ENCODE measurements around the gene LCK.

- no peak for TF ChIP-seq EP300 (IDR thresholded peaks at IDR 0.05; ENCODE audit: borderline replicate concordance in 1 of 2, low read depth in 1 of 2, low read length in 1 of 2)
- no peak for TF ChIP-seq CHD2 (IDR thresholded peaks at IDR 0.05; ENCODE audit: low read length, partially characterized antibody)
- TF ChIP-seq, protein P1, sequence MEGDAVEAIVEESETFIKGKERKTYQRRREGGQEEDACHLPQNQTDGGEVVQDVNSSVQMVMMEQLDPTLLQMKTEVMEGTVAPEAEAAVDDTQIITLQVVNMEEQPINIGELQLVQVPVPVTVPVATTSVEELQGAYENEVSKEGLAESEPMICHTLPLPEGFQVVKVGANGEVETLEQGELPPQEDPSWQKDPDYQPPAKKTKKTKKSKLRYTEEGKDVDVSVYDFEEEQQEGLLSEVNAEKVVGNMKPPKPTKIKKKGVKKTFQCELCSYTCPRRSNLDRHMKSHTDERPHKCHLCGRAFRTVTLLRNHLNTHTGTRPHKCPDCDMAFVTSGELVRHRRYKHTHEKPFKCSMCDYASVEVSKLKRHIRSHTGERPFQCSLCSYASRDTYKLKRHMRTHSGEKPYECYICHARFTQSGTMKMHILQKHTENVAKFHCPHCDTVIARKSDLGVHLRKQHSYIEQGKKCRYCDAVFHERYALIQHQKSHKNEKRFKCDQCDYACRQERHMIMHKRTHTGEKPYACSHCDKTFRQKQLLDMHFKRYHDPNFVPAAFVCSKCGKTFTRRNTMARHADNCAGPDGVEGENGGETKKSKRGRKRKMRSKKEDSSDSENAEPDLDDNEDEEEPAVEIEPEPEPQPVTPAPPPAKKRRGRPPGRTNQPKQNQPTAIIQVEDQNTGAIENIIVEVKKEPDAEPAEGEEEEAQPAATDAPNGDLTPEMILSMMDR (IDR thresholded peaks at IDR 0.05), result no peak
- TF ChIP-seq REST (IDR thresholded peaks at IDR 0.05; ENCODE audit: low read depth, low read length), result no peak
- no peak for TF ChIP-seq SMC3 (IDR thresholded peaks at IDR 0.05; ENCODE audit: low read depth, low read length)
- TF ChIP-seq NFIC (IDR thresholded peaks at IDR 0.05; ENCODE audit: borderline replicate concordance), result no peak
- TF ChIP-seq RFX5 (IDR thresholded peaks at IDR 0.05; ENCODE audit: low read length), result no peak
- TF ChIP-seq YY1 (IDR thresholded peaks at IDR 0.05; ENCODE audit: low read depth), result no peak
- no peak for TF ChIP-seq SIN3A (IDR thresholded peaks at IDR 0.05; ENCODE audit: borderline replicate concordance, low read depth, low read length)
- no peak for TF ChIP-seq GABPA (IDR thresholded peaks at IDR 0.05; ENCODE audit: low read depth)
- TF ChIP-seq TEAD4 (IDR thresholded peaks at IDR 0.05; ENCODE audit: borderline replicate concordance, insufficient read depth), result no peak
- TF ChIP-seq EZH2phosphoT487 (IDR thresholded peaks at IDR 0.05; ENCODE audit: borderline replicate concordance, low read depth), result no peak
- TF ChIP-seq POLR2AphosphoS5 (IDR thresholded peaks at IDR 0.05; ENCODE audit: low read depth, low read length), result no peak
Measured at GRCh38 chr1:32239790-32240139, 11.3 kb upstream of the LCK start.

Measured in SK-N-SH (cell line).